ENCODE results near the gene KCP. TPM values are rescaled to one million over a fixed set of nuclear protein-coding genes. Genes with fewer than 3 reads are reported as not detected.

Gene KCP
- total and polyA plus RNA-seq, 2 of the 13 experiments (the other 11 are each of a cell fraction or from before 2014, with no cell fraction given), result 0.37 to 1.0 TPM

DNA sequence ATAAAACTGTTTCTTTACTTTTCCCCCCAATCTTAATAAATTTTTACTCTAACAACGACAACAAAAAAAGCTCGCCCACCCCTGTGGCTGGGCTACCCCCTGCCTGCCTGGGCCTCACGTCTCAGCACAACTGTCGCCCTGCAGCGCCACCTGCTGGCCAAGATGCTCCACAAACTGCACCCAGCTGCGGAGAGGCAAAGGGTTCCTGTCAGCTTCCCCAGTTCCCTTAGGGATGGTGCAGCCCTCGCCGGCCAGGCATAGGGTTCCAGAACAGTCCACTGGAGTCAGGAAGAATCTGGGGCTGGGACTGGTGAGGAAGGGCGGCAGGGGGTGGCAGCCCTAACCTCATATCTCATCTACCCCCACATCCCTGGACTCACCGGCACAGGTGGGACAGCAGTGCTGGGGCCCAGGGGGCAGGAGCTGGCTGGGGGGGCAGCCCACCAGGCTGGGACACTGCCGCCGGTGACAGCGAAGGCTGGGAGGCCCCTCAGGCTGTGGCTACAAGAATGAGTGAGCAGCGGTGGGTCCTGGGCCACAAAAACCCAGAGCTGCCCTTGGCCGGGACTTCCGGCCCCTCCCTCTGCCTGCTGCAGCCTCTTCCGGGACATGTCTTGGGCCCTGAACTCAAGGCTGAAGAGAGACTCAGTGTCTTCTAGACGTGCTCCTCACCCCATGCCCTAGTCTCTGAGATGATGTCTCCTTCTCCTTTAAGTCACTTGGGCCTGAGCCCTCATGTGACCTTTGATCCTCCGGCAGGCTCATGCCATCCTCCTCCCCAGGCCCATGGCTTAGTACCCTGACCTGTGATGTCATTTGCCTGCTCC, 26.7 kb downstream of the KCP start (continued):
- TF ChIP-seq, protein P1, sequence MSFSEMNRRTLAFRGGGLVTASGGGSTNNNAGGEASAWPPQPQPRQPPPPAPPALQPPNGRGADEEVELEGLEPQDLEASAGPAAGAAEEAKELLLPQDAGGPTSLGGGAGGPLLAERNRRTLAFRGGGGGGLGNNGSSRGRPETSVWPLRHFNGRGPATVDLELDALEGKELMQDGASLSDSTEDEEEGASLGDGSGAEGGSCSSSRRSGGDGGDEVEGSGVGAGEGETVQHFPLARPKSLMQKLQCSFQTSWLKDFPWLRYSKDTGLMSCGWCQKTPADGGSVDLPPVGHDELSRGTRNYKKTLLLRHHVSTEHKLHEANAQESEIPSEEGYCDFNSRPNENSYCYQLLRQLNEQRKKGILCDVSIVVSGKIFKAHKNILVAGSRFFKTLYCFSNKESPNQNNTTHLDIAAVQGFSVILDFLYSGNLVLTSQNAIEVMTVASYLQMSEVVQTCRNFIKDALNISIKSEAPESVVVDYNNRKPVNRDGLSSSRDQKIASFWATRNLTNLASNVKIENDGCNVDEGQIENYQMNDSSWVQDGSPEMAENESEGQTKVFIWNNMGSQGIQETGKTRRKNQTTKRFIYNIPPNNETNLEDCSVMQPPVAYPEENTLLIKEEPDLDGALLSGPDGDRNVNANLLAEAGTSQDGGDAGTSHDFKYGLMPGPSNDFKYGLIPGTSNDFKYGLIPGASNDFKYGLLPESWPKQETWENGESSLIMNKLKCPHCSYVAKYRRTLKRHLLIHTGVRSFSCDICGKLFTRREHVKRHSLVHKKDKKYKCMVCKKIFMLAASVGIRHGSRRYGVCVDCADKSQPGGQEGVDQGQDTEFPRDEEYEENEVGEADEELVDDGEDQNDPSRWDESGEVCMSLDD (CRISPR knock-in tag; IDR thresholded peaks at IDR 0.05; ENCODE audit: borderline replicate concordance), result no peak
- TF ChIP-seq, protein P2, sequence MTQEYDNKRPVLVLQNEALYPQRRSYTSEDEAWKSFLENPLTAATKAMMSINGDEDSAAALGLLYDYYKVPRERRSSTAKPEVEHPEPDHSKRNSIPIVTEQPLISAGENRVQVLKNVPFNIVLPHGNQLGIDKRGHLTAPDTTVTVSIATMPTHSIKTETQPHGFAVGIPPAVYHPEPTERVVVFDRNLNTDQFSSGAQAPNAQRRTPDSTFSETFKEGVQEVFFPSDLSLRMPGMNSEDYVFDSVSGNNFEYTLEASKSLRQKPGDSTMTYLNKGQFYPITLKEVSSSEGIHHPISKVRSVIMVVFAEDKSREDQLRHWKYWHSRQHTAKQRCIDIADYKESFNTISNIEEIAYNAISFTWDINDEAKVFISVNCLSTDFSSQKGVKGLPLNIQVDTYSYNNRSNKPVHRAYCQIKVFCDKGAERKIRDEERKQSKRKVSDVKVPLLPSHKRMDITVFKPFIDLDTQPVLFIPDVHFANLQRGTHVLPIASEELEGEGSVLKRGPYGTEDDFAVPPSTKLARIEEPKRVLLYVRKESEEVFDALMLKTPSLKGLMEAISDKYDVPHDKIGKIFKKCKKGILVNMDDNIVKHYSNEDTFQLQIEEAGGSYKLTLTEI (CRISPR knock-in tag; conservative IDR thresholded peaks at IDR 0.05), result no peak
- TF ChIP-seq SAFB2 (CRISPR knock-in tag; IDR thresholded peaks at IDR 0.05; ENCODE audit: borderline replicate concordance, low read depth) (peak; percentile 40; the same call in 1 of the 2 replicates), FOXK1 (CRISPR knock-in tag; IDR thresholded peaks at IDR 0.05; ENCODE audit: borderline replicate concordance, low read depth) (0 out of 2 replicates have a peak, but pooled peaks have one; percentile 8), MIER3 (CRISPR knock-in tag; IDR thresholded peaks at IDR 0.05; ENCODE audit: borderline replicate concordance) (no peak), AFF4 (CRISPR knock-in tag; IDR thresholded peaks at IDR 0.05) (no peak), GTF2F1 (IDR thresholded peaks at IDR 0.05; ENCODE audit: low read length) (no peak), ZNF883 (CRISPR knock-in tag; IDR thresholded peaks at IDR 0.05; ENCODE audit: not compliant biosample characterization) (no peak), MAFG (CRISPR knock-in tag; IDR thresholded peaks at IDR 0.05) (no peak)
- TF ChIP-seq, protein P3, sequence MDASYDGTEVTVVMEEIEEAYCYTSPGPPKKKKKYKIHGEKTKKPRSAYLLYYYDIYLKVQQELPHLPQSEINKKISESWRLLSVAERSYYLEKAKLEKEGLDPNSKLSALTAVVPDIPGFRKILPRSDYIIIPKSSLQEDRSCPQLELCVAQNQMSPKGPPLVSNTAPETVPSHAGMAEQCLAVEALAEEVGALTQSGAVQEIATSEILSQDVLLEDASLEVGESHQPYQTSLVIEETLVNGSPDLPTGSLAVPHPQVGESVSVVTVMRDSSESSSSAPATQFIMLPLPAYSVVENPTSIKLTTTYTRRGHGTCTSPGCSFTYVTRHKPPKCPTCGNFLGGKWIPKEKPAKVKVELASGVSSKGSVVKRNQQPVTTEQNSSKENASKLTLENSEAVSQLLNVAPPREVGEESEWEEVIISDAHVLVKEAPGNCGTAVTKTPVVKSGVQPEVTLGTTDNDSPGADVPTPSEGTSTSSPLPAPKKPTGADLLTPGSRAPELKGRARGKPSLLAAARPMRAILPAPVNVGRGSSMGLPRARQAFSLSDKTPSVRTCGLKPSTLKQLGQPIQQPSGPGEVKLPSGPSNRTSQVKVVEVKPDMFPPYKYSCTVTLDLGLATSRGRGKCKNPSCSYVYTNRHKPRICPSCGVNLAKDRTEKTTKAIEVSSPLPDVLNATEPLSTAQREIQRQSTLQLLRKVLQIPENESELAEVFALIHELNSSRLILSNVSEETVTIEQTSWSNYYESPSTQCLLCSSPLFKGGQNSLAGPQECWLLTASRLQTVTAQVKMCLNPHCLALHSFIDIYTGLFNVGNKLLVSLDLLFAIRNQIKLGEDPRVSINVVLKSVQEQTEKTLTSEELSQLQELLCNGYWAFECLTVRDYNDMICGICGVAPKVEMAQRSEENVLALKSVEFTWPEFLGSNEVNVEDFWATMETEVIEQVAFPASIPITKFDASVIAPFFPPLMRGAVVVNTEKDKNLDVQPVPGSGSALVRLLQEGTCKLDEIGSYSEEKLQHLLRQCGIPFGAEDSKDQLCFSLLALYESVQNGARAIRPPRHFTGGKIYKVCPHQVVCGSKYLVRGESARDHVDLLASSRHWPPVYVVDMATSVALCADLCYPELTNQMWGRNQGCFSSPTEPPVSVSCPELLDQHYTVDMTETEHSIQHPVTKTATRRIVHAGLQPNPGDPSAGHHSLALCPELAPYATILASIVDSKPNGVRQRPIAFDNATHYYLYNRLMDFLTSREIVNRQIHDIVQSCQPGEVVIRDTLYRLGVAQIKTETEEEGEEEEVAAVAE (CRISPR knock-in tag; IDR thresholded peaks at IDR 0.05; ENCODE audit: borderline replicate concordance), result 0 out of 2 replicates have a peak, but pooled peaks have one; percentile 28
- TF ChIP-seq, protein P4, sequence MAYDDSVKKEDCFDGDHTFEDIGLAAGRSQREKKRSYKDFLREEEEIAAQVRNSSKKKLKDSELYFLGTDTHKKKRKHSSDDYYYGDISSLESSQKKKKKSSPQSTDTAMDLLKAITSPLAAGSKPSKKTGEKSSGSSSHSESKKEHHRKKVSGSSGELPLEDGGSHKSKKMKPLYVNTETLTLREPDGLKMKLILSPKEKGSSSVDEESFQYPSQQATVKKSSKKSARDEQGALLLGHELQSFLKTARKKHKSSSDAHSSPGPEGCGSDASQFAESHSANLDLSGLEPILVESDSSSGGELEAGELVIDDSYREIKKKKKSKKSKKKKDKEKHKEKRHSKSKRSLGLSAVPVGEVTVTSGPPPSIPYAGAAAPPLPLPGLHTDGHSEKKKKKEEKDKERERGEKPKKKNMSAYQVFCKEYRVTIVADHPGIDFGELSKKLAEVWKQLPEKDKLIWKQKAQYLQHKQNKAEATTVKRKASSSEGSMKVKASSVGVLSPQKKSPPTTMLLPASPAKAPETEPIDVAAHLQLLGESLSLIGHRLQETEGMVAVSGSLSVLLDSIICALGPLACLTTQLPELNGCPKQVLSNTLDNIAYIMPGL (CRISPR knock-in tag; IDR thresholded peaks at IDR 0.05; ENCODE audit: borderline replicate concordance in 1 of 2, low read depth in 1 of 2), result peak; percentile 80 to 85
